MM.1S (cell line): ENCODE data around the gene RNF208.

Experiments used
- DNase-seq: peaks from one replicate; pipeline ENCODE4 v3.0.0-alpha.2; 2015
- H2AFZ ChIP-seq: fragments of 300-600 bp; sonication (generic); 2 replicates; pipeline ENCODE4 v1.6.0; 2016; ENCODE audit warnings: antibody characterized with exemption, low read length
- H3F3A ChIP-seq: fragments of 300-600 bp; sonication (generic); 2 replicates; pipeline ENCODE4 v1.6.1; 2016; ENCODE audit warnings: mild to moderate bottlenecking, antibody characterized with exemption, low read length, moderate library complexity, mixed read lengths; ENCODE audit not compliant: insufficient read depth
- H3K27ac ChIP-seq: fragments of 300-600 bp; sonication (generic); 2 replicates; pipeline ENCODE4 v1.5.1; 2016; ENCODE audit warnings: mild to moderate bottlenecking, low read length
- H3K27me3 ChIP-seq: fragments of 300-600 bp; sonication (generic); replicated peaks from 2 replicates; pipeline ENCODE4 v1.6.0; 2016; ENCODE audit warnings: low read length; ENCODE audit not compliant: insufficient read depth
- H3K36me3 ChIP-seq: fragments of 300-600 bp; sonication (generic); replicated peaks from 2 replicates; pipeline ENCODE4 v1.6.1; 2016; ENCODE audit warnings: mild to moderate bottlenecking, low read length, mixed read lengths; ENCODE audit not compliant: insufficient read depth
- H3K4me1 ChIP-seq: fragments of 300-600 bp; sonication (generic); 2 replicates; pipeline ENCODE4 v1.6.1; 2016; ENCODE audit warnings: low read length, mixed read lengths
- H3K4me2 ChIP-seq: fragments of 300-600 bp; sonication (generic); 2 replicates; pipeline ENCODE4 v1.6.0; 2016; ENCODE audit warnings: low read depth, low read length
- H3K4me3 ChIP-seq: fragments of 300-600 bp; sonication (generic); 2 replicates; pipeline ENCODE4 v1.5.1; 2016; ENCODE audit warnings: low read length, mixed read lengths
- H3K79me2 ChIP-seq: fragments of 300-600 bp; sonication (generic); 2 replicates; pipeline ENCODE4 v1.6.1; 2016; ENCODE audit warnings: mixed run types, low read length, mixed read lengths
- H3K9ac ChIP-seq: fragments of 300-600 bp; sonication (generic); 2 replicates; pipeline ENCODE4 v1.6.1; 2016; ENCODE audit warnings: low read length, mixed read lengths
- H3K9me2 ChIP-seq: fragments of 300-600 bp; sonication (generic); replicated peaks from 2 replicates; pipeline ENCODE4 v1.6.1; 2016; ENCODE audit warnings: mild to moderate bottlenecking, low read length, mixed read lengths; ENCODE audit not compliant: insufficient read depth
- H3K9me3 ChIP-seq: fragments of 300-600 bp; sonication (generic); replicated peaks from 2 replicates; pipeline ENCODE4 v1.6.1; 2016; ENCODE audit warnings: mild to moderate bottlenecking, low read length, mixed read lengths; ENCODE audit not compliant: insufficient read depth
- H4K20me1 ChIP-seq: fragments of 300-600 bp; sonication (generic); 2 replicates; pipeline ENCODE4 v1.6.1; 2016; ENCODE audit warnings: mild to moderate bottlenecking, low read length, moderate library complexity, mixed read lengths; ENCODE audit not compliant: insufficient read depth
- CTCF ChIP-seq: fragments of 300-600 bp; sonication (generic); IDR thresholded peaks from 2 replicates; pipeline ENCODE4 v1.5.1; 2016; ENCODE audit warnings: antibody characterized with exemption, low read length, mixed read lengths
- EZH2 ChIP-seq: fragments of 300-600 bp; sonication (generic); optimal IDR thresholded peaks from 2 replicates; pipeline ENCODE3; 2017; ENCODE audit warnings: low read depth, mild to moderate bottlenecking, antibody characterized with exemption, low read length, mixed read lengths
- EZH2phosphoT487 ChIP-seq: fragments of 300-600 bp; sonication (generic); IDR thresholded peaks from 2 replicates; pipeline ENCODE4 v1.6.1; 2018; ENCODE audit warnings: antibody characterized with exemption, low read length

RNF208 gene

GRCh38 chr9:137205126-137206069 is 16.6 kb downstream of the RNF208 start, which contains the start of the genes NDOR1 and TMEM203:
Gene NDOR1, plus strand, starts transcription at chr9:137205700. Its CDS starts 78 bp downstream, at chr9:137205778.
Gene TMEM203, minus strand, starts transcription at chr9:137205648. Its CDS starts 234 bp downstream, at chr9:137205414.
- peak within 1 kb of the TSS; percentile 57 for H2AFZ ChIP-seq
- H3K27ac ChIP-seq: peak within 1 kb of the TSS; percentile 24; the same call in 1 of the 2 replicates
- H3K4me1 ChIP-seq: peaks cover 24% of the 10 kb centered on the region

GRCh38 chr9:137204731-137205125 is 17.3 kb downstream of the RNF208 start:
- Histone ChIP-seq H3K4me2 (peak overlapping the region; percentile 93), H3K36me3 (no peaks in the 10 kb centered on the region), H4K20me1 (no peaks in the 10 kb centered on the region), H3K27me3 (no peaks in the 10 kb centered on the region), H3K27ac (peak overlapping the region; percentile 24; the same call in 1 of the 2 replicates), H3K9me3 (no peaks in the 10 kb centered on the region), H3K4me1 (peaks cover 24% of the 10 kb centered on the region), H3F3A (peaks cover 14% of the 10 kb centered on the region; the same call in 1 of the 2 replicates), H3K4me3 (peak overlapping the region; percentile 90), H3K79me2 (peaks cover 48% of the 10 kb centered on the region), H3K9me2 (no peaks in the 10 kb centered on the region), H2AFZ (0 out of 2 replicates have a peak overlapping the region, but pooled peaks have one; percentile 49), H3K9ac (peak overlapping the region; percentile 95)
- TF ChIP-seq EZH2 (no peak), EZH2phosphoT487 (no peak), CTCF (no peak)
- DNase-seq: no peak

More at GRCh38 chr9:137205126-137206069, 16.6 kb downstream of the RNF208 start, which contains the start of the genes NDOR1 and TMEM203:
- peak within 1 kb of the TSS; percentile 95 for H3K9ac ChIP-seq
- TF ChIP-seq CTCF (no peak), EZH2phosphoT487 (no peak), EZH2 (no peak)
- H3K36me3 ChIP-seq: no peaks in the 10 kb centered on the region
- H3F3A ChIP-seq: peaks cover 14% of the 10 kb centered on the region; the same call in 1 of the 2 replicates
- H3K9me3 ChIP-seq: no peaks in the 10 kb centered on the region
- DNase-seq: peak; percentile 89
- no peaks in the 10 kb centered on the region for H3K9me2 ChIP-seq
- H3K79me2 ChIP-seq: peaks cover 48% of the 10 kb centered on the region
- H3K27me3 ChIP-seq: no peaks in the 10 kb centered on the region
- peak within 1 kb of the TSS; percentile 90 for H3K4me3 ChIP-seq
- no peaks in the 10 kb centered on the region for H4K20me1 ChIP-seq
- peak within 1 kb of the TSS; percentile 98 for H3K4me2 ChIP-seq

- no peak overlapping the region for H3K4me2 ChIP-seq
- H3K27ac ChIP-seq: no peak overlapping the region
- H3K9me2 ChIP-seq: no peaks in the 10 kb centered on the region
- H3K4me1 ChIP-seq: peaks cover 24% of the 10 kb centered on the region
- no peaks in the 10 kb centered on the region for H3K27me3 ChIP-seq
- H3K36me3 ChIP-seq: no peaks in the 10 kb centered on the region
- no peak overlapping the region for H2AFZ ChIP-seq
- no peak overlapping the region for H3K4me3 ChIP-seq
- no peak for DNase-seq
- no peak overlapping the region for H3K9ac ChIP-seq
- no peaks in the 10 kb centered on the region for H4K20me1 ChIP-seq
- no peak for TF ChIP-seq EZH2
- no peak for TF ChIP-seq EZH2phosphoT487
- TF ChIP-seq CTCF: no peak
- H3F3A ChIP-seq: peaks cover 14% of the 10 kb centered on the region; the same call in 1 of the 2 replicates
- peaks cover 54% of the 10 kb centered on the region for H3K79me2 ChIP-seq
- no peaks in the 10 kb centered on the region for H3K9me3 ChIP-seq
Measured at GRCh38 chr9:137202966-137203365, 19.1 kb downstream of the RNF208 start.
